RWPE1 (cell line): Measurements from ENCODE around the gene CCDC6.

Experiments used
- CTCF ChIA-PET: fragments of 350-600 bp; sonication (Branson Sonifier 250); formaldehyde crosslinking; extraction: SDS; loops from one replicate; lab custom pipeline; 2021; lab: Yijun Ruan, JAX
- POLR2A ChIA-PET: fragments of 400-600 bp; formaldehyde crosslinking; extraction: SDS; loops from one replicate; lab custom pipeline; 2020; ENCODE audit warnings: antibody characterized with exemption; ENCODE audit not compliant: low non-redundant PET; lab: Yijun Ruan, JAX
- DNase-seq: peaks from one replicate; pipeline ENCODE4 v3.0.0; 2012; ENCODE audit warnings: low spot score
- H3K27ac ChIP-seq: fragments of 450-650 bp; 2 replicates; pipeline ENCODE4 v1.5.1; 2017
- CTCF ChIP-seq: fragments of 450-650 bp; conservative IDR thresholded peaks from 2 replicates; pipeline ENCODE4 v1.5.1; 2017; ENCODE audit warnings: low read depth, mild to moderate bottlenecking

CCDC6 gene

GRCh38 chr10:59820471-59820870 lies 85.9 kb downstream of the CCDC6 start:
- CTCF ChIA-PET: no interaction called here
- POLR2A ChIA-PET: no interaction called here
- H3K27ac ChIP-seq: no peak overlapping the region

GRCh38 chr10:59819683-59820082 lies 86.7 kb downstream of the CCDC6 start:
- no peak for DNase-seq
- TF ChIP-seq CTCF: no peak
- ChIA-PET POLR2A (no interaction called here), CTCF (interaction anchor here (1.0 kb wide), 1 partner anchor 11 kb away, joined by 3 read pairs; no protein-coding TSS in a partner anchor)
- no peak overlapping the region for H3K27ac ChIP-seq

More at GRCh38 chr10:59820471-59820870, 85.9 kb downstream of the CCDC6 start:
- TF ChIP-seq CTCF: no peak
- no peak for DNase-seq

- ChIA-PET CTCF (interaction anchor here (1.0 kb wide), 1 partner anchor 11 kb away, joined by 3 read pairs; no protein-coding TSS in a partner anchor), POLR2A (no interaction called here)
- no peak for DNase-seq
- no peak overlapping the region for H3K27ac ChIP-seq
- no peak for TF ChIP-seq CTCF
Observed at GRCh38 chr10:59819265-59819664, 87.1 kb downstream of the CCDC6 start.

GRCh38 chr10:59817773-59818172 lies 88.6 kb downstream of the CCDC6 start:
- DNase-seq: no peak
- ChIA-PET CTCF (no interaction called here), POLR2A (no interaction called here)
- no peak overlapping the region for H3K27ac ChIP-seq
- TF ChIP-seq CTCF: no peak

- no peak for DNase-seq
- ChIA-PET CTCF (interaction anchor here (1.2 kb wide), 1 partner anchor 10 kb away, joined by 3 read pairs; no protein-coding TSS in a partner anchor), POLR2A (no interaction called here)
- TF ChIP-seq CTCF: no peak
- H3K27ac ChIP-seq: no peak overlapping the region
Observed at GRCh38 chr10:59814878-59815277, 91.5 kb downstream of the CCDC6 start.

GRCh38 chr10:59812519-59813122 lies 93.7 kb downstream of the CCDC6 start:
- no peak for TF ChIP-seq CTCF
- ChIA-PET CTCF (interaction anchor here (0.6 to 1.6 kb wide), 2 partner anchors 18 to 1488 kb away, joined by 3 to 4 read pairs; no protein-coding TSS in a partner anchor), POLR2A (no interaction called here)

More at GRCh38 chr10:59812519-59813122, 93.7 kb downstream of the CCDC6 start:
- DNase-seq: no peak
- H3K27ac ChIP-seq: no peak overlapping the region
